SK-N-SH treated with all-trans-retinoic acid at 6 μM for 48 hours (cell line): ENCODE data around the gene ZNF423.

Source experiments
- RARB ChIP-seq: fragments of 250-450 bp; sonication (Bioruptor Pico); IDR thresholded peaks from 2 replicates; pipeline ENCODE4 v1.8.0; 2021; ENCODE audit warnings: mild to moderate bottlenecking, moderate library complexity
- TSHZ2 ChIP-seq: fragments of 250-450 bp; sonication (Bioruptor Pico); IDR thresholded peaks from 2 replicates; pipeline ENCODE4 v1.5.0; 2020; ENCODE audit warnings: mild to moderate bottlenecking, moderate library complexity

GRCh38 chr16:49717689-49718088 is 138.2 kb downstream of the ZNF423 start:
- TF ChIP-seq RARB (no peak), TSHZ2 (CRISPR knock-in tag) (no peak)
